H1 (cell line): ENCODE results near the gene CHRNG. TPM values are rescaled to one million over a fixed set of nuclear protein-coding genes. Genes with fewer than 3 reads are reported as not detected.

Experiments
- CTCF ChIA-PET: fragments of 300-600 bp; sonication (Branson Sonifier 250); formaldehyde crosslinking; loops from one replicate; lab custom pipeline; 2021; ENCODE audit not compliant: partially characterized antibody; lab: Charles Lee
- POLR2A ChIA-PET: fragments of 300-600 bp; sonication (Branson Sonifier 250); formaldehyde crosslinking; loops from one replicate; lab custom pipeline; 2021; ENCODE audit warnings: inconsistent platforms; ENCODE audit not compliant: partially characterized antibody; lab: Charles Lee
- DNase-seq, 2 experiments: peaks; one replicate each; pipeline versions ENCODE4 v3.0.0 to v3.0.0-alpha.2; 2010 to 2022; ENCODE audit warnings: low spot score in 2 of 2, low read depth in 1 of 2, mixed read lengths in 1 of 2
- FAIRE-seq: peaks from 2 replicates; lab custom pipeline; 2011; peaks lifted over from hg19 to GRCh38; lab: Jason Lieb, UNC
- H2AFZ ChIP-seq: 2 replicates; pipeline ENCODE4 v1.8.1; 2012; ENCODE audit warnings: low read length, inconsistent platforms
- H2AK5ac ChIP-seq: 2 replicates; pipeline ENCODE4 v1.6.1; 2013; ENCODE audit warnings: low read depth, low read length
- H2BK120ac ChIP-seq: replicated peaks from 2 replicates; pipeline ENCODE3; 2013; ENCODE audit warnings: low read depth, low read length, inconsistent platforms
- H2BK12ac ChIP-seq: 2 replicates; pipeline ENCODE4 v1.6.1; 2013; ENCODE audit warnings: low read depth, low read length
- H2BK15ac ChIP-seq: 2 replicates; pipeline ENCODE4 v1.6.1; 2013; ENCODE audit warnings: low read length
- H2BK20ac ChIP-seq: 2 replicates; pipeline ENCODE4 v1.6.1; 2013; ENCODE audit warnings: low read length
- H2BK5ac ChIP-seq: 2 replicates; pipeline ENCODE4 v1.6.1; 2013; ENCODE audit warnings: low read depth, low read length
- H3K14ac ChIP-seq: 2 replicates; pipeline ENCODE4 v1.6.1; 2013; ENCODE audit warnings: inconsistent platforms; ENCODE audit not compliant: insufficient read length
- H3K18ac ChIP-seq: 2 replicates; pipeline ENCODE4 v1.6.1; 2013; ENCODE audit warnings: low read length; ENCODE audit errors: extremely low read depth
- H3K23ac ChIP-seq: 2 replicates; pipeline ENCODE4 v1.6.1; 2013; ENCODE audit warnings: inconsistent platforms; ENCODE audit not compliant: insufficient read length
- H3K23me2 ChIP-seq: 2 replicates; pipeline ENCODE4 v1.6.1; 2013; ENCODE audit warnings: low read depth, low read length
- H3K27ac ChIP-seq: 2 replicates; pipeline ENCODE4 v1.6.1; 2011; ENCODE audit warnings: low read depth, low read length, inconsistent platforms
- H3K27me3 ChIP-seq, 4 experiments: replicated peaks in 1 of 4; 1 replicate in 1 of 4; 2 replicates in 3 of 4; pipeline versions ENCODE4 v1.6.1 to v1.8.1; 2011 to 2013; ENCODE audit warnings: low read length in 3 of 4, mild to moderate bottlenecking in 3 of 4, inconsistent platforms in 2 of 4, mixed read lengths in 2 of 4, moderate library complexity in 1 of 4; ENCODE audit not compliant: control insufficient read depth in 3 of 4, insufficient read depth in 3 of 4; ENCODE audit errors: extremely low read depth in 1 of 4
- H3K36me3 ChIP-seq, 4 experiments: 2 replicates each; pipeline versions ENCODE4 v1.6.1 to v1.8.1; 2011 to 2013; ENCODE audit warnings: mild to moderate bottlenecking in 4 of 4, low read length in 3 of 4, moderate library complexity in 2 of 4, control low read depth in 1 of 4, inconsistent platforms in 1 of 4; ENCODE audit not compliant: insufficient read depth in 4 of 4, control insufficient read depth in 2 of 4
- H3K4ac ChIP-seq: replicated peaks from 2 replicates; pipeline ENCODE3; 2013; ENCODE audit warnings: low read length, low read depth, mixed read lengths, inconsistent platforms; ENCODE audit not compliant: insufficient read length
- H3K4me1 ChIP-seq, 4 experiments: replicated peaks in 1 of 4; 1 replicate in 1 of 4; 2 replicates in 3 of 4; pipeline versions ENCODE4 v1.6.1 to v1.8.1; 2011 to 2013; ENCODE audit warnings: low read length in 3 of 4, inconsistent platforms in 2 of 4, mixed read lengths in 1 of 4; ENCODE audit not compliant: insufficient read depth in 4 of 4, control insufficient read depth in 3 of 4
- H3K4me2 ChIP-seq, 2 experiments: 2 replicates each; pipeline versions ENCODE4 v1.6.1 to v1.8.1; 2011 to 2013; ENCODE audit warnings: low read depth in 2 of 2, low read length in 2 of 2, control low read depth in 1 of 2, inconsistent platforms in 1 of 2, mild to moderate bottlenecking in 1 of 2; ENCODE audit not compliant: insufficient read depth in 1 of 2
- H3K4me3 ChIP-seq, 4 experiments: fragments of 200-600, 300-600 bp in 1 of 4; sonication (generic), shearing (Covaris generic), sonication (Bioruptor Twin) in 1 of 4; 2 replicates each; pipeline versions ENCODE4 v1.5.1 to v1.8.1; 2011 to 2016; ENCODE audit warnings: low read length in 4 of 4, low read depth in 3 of 4, control low read depth in 2 of 4, inconsistent platforms in 2 of 4, mild to moderate bottlenecking in 2 of 4, mixed read lengths in 1 of 4, moderate library complexity in 1 of 4; ENCODE audit not compliant: insufficient read depth in 2 of 4; ENCODE audit errors: extremely low read depth in 1 of 4
- H3K56ac ChIP-seq: replicated peaks from 2 replicates; pipeline ENCODE3; 2013; ENCODE audit warnings: low read depth, mild to moderate bottlenecking, mixed read lengths, low read length, inconsistent platforms; ENCODE audit not compliant: insufficient read length
- H3K79me1 ChIP-seq: 2 replicates; pipeline ENCODE4 v1.6.1; 2013; ENCODE audit warnings: low read depth, low read length, control low read depth
- H3K79me2 ChIP-seq, 2 experiments: 2 replicates each; pipeline versions ENCODE4 v1.6.1 to v1.8.1; 2012 to 2013; ENCODE audit warnings: low read length in 2 of 2, mild to moderate bottlenecking in 2 of 2, inconsistent platforms in 1 of 2; ENCODE audit not compliant: insufficient read depth in 2 of 2, control insufficient read depth in 1 of 2
- H3K9ac ChIP-seq, 4 experiments: replicated peaks in 1 of 4; 1 replicate in 1 of 4; 2 replicates in 3 of 4; pipeline versions ENCODE4 v1.6.1 to v1.8.1; 2011 to 2013; ENCODE audit warnings: low read depth in 3 of 4, low read length in 3 of 4, control low read depth in 2 of 4, mild to moderate bottlenecking in 2 of 4, moderate library complexity in 2 of 4, inconsistent platforms in 1 of 4; ENCODE audit errors: extremely low read depth in 1 of 4
- H3K9me3 ChIP-seq, 2 experiments: 2 replicates each; pipeline versions ENCODE4 v1.6.1 to v1.8.1; 2012 to 2013; ENCODE audit warnings: mild to moderate bottlenecking in 2 of 2, moderate library complexity in 2 of 2, control low read depth in 1 of 2, inconsistent platforms in 1 of 2, low read depth in 1 of 2, low read length in 1 of 2, mixed read lengths in 1 of 2; ENCODE audit not compliant: insufficient read depth in 2 of 2
- H4K20me1 ChIP-seq, 2 experiments: replicated peaks in 1 of 2; 2 replicates each; pipeline versions ENCODE3 to v1.8.1; 2011 to 2013; ENCODE audit warnings: inconsistent platforms in 2 of 2, low read length in 2 of 2, mild to moderate bottlenecking in 1 of 2; ENCODE audit not compliant: insufficient read depth in 2 of 2, control insufficient read depth in 1 of 2
- H4K5ac ChIP-seq: 2 replicates; pipeline ENCODE4 v1.6.1; 2013; ENCODE audit warnings: low read length, low read depth, mixed read lengths, inconsistent platforms; ENCODE audit not compliant: insufficient read length
- H4K8ac ChIP-seq: 2 replicates; pipeline ENCODE4 v1.8.0; 2013; ENCODE audit warnings: mild to moderate bottlenecking, moderate library complexity, low read length, inconsistent platforms; ENCODE audit not compliant: insufficient read depth; ENCODE audit errors: extremely low read depth
- H4K91ac ChIP-seq: replicated peaks from 2 replicates; pipeline ENCODE3; 2013; ENCODE audit warnings: low read length, mixed read lengths, inconsistent platforms; ENCODE audit not compliant: insufficient read length
- CEBPB ChIP-seq: IDR thresholded peaks from 2 replicates; pipeline ENCODE4 v1.6.1; 2012; ENCODE audit warnings: low read depth, low read length
- E2F6 ChIP-seq: IDR thresholded peaks from 2 replicates; pipeline ENCODE4 v1.6.1; 2012; ENCODE audit warnings: inconsistent platforms
- EGR1 ChIP-seq: IDR thresholded peaks from 2 replicates; pipeline ENCODE4 v1.6.1; 2011; ENCODE audit warnings: low read depth, low read length, borderline replicate concordance
- EZH2 ChIP-seq: fragments of 200-600 bp; sonication (generic); IDR thresholded peaks from 2 replicates; pipeline ENCODE4 v1.7.1; 2012; ENCODE audit warnings: low read depth, mild to moderate bottlenecking, moderate library complexity, low read length, inconsistent platforms; ENCODE audit not compliant: severe bottlenecking
- GTF2F1 ChIP-seq: IDR thresholded peaks from 2 replicates; pipeline ENCODE4 v1.6.1; 2012; ENCODE audit warnings: low read depth, low read length, improper control_type of control experiment, borderline replicate concordance
- NANOG ChIP-seq: IDR thresholded peaks from 2 replicates; pipeline ENCODE4 v1.6.1; 2011; ENCODE audit warnings: low read length, low read depth, mild to moderate bottlenecking, inconsistent platforms; ENCODE audit not compliant: insufficient read depth, poor library complexity, severe bottlenecking
- NRF1 ChIP-seq: IDR thresholded peaks from 2 replicates; pipeline ENCODE4 v1.6.1; 2011; ENCODE audit warnings: mild to moderate bottlenecking, low read depth, low read length, improper control_type of control experiment
- POLR2AphosphoS5 ChIP-seq: IDR thresholded peaks from 2 replicates; pipeline ENCODE4 v1.6.1; 2011; ENCODE audit warnings: low read depth, low read length
- RAD21 ChIP-seq, 2 experiments: IDR thresholded peaks in 1 of 2; conservative IDR thresholded peaks in 1 of 2; 2 replicates each; pipeline ENCODE4 v1.6.1; 2011; ENCODE audit warnings: low read depth in 2 of 2, low read length in 2 of 2, improper control_type of control experiment in 1 of 2, inconsistent platforms in 1 of 2, mild to moderate bottlenecking in 1 of 2, moderate library complexity in 1 of 2
- SP1 ChIP-seq: IDR thresholded peaks from 2 replicates; pipeline ENCODE4 v1.6.1; 2011; ENCODE audit warnings: low read depth, low read length
- WGBS, 2 experiments: shearing (Covaris generic) in 1 of 2; methylation state at CpG; one replicate each; pipeline versions ENCODE4 v1.1.6 to v1.1.7; 2013 to 2015; ENCODE audit warnings: low lambda C conversion rate in 2 of 2, mixed read lengths in 2 of 2, inconsistent platforms in 1 of 2, low coverage in 1 of 2, missing lambda C conversion rate in 1 of 2; ENCODE audit not compliant: insufficient replicate concordance in 2 of 2, insufficient coverage in 1 of 2, insufficient read length in 1 of 2; ENCODE audit errors: extremely low coverage in 1 of 2, missing lambda C conversion rate in 1 of 2; 5-methylcytosine and 5-hydroxymethylcytosine counted together
- polyA plus RNA-seq, 7 experiments: library from polyadenylated mRNA; depleted of rRNA in 3 of 7; stranded (reverse) in 5 of 7; unstranded in 2 of 7; fragments of >200 nt in 5 of 7; fragments of 200-250 nt in 2 of 7; gene quantifications; 1 replicate in 5 of 7; 2 replicates in 1 of 7; 4 replicates in 1 of 7; pipeline versions ENCODE4 v1.2.1 to v1.2.3, GENCODE V29; 2011 to 2013; ENCODE audit warnings: missing spikeins in 2 of 7, mixed read lengths in 2 of 7
- total RNA-seq: library from RNA; stranded (reverse); fragmentation: NEBNext Ultra II Directional; extraction: Animal tissue kit (Norgen Biotek cat#: 25700); gene quantifications from 2 replicates; pipeline ENCODE4 v1.2.1, GENCODE V29; 2021

The CHRNG gene
- total and polyA plus RNA-seq, 2 of the 8 experiments (the other 6 are each of a cell fraction or from before 2014, with no cell fraction given): 0.05 TPM; not detected in 1

- no peak overlapping the region for H3K56ac ChIP-seq
- no peak for TF ChIP-seq CEBPB
- TF ChIP-seq GTF2F1: no peak
- no peak for TF ChIP-seq SP1
- no peak for TF ChIP-seq POLR2AphosphoS5
- no peak for TF ChIP-seq EZH2
- no peak for TF ChIP-seq RAD21 (IDR thresholded peaks at IDR 0.05 in 1 of 2, conservative IDR thresholded peaks at IDR 0.05 in 1 of 2; ENCODE audit: low read depth in 2 of 2, low read length in 2 of 2)
- no peak for TF ChIP-seq NANOG
- TF ChIP-seq E2F6: no peak
- no peak for TF ChIP-seq NRF1
- no peak for TF ChIP-seq EGR1
- no peak overlapping the region for H3K9ac ChIP-seq
- no peaks in the 10 kb centered on the region for H3K9me3 ChIP-seq
- H4K8ac ChIP-seq: no peak overlapping the region; the same call in 1 of the 2 replicates
- no peak overlapping the region for H2AK5ac ChIP-seq
- peaks cover 1% of the 10 kb centered on the region; the same call in 1 of the 2 replicates for H3K23me2 ChIP-seq
- peaks cover 0 to 6% (median 2%) of the 10 kb centered on the region in 4 experiments; a peak in 3 of 7 replicates for H3K27me3 ChIP-seq
- no peak overlapping the region for H3K23ac ChIP-seq
- CTCF ChIA-PET: interaction anchor here (0.6 to 2.4 kb wide), 19 partner anchors 9 to 158 kb away, joined by 3 to 7 read pairs (median 4); no protein-coding TSS in a partner anchor
- H3K79me1 ChIP-seq: no peaks in the 10 kb centered on the region
- H4K5ac ChIP-seq: no peak overlapping the region
- no peak overlapping the region for H3K27ac ChIP-seq
- H2BK120ac ChIP-seq: no peak overlapping the region
- no peak overlapping the region for H2BK20ac ChIP-seq
- FAIRE-seq (no peak), DNase-seq (no peak)
- no peaks in the 10 kb centered on the region for H3K79me2 ChIP-seq
- peaks cover 0 to 1% of the 10 kb centered on the region in 2 experiments for H4K20me1 ChIP-seq
- no peak overlapping the region for H3K4ac ChIP-seq
- H2AFZ ChIP-seq: no peak overlapping the region
- H2BK5ac ChIP-seq: no peak overlapping the region
- no peak overlapping the region for H4K91ac ChIP-seq
- POLR2A ChIA-PET: interaction anchor here (0.8 to 0.9 kb wide), 2 partner anchors 13 to 38 kb away, joined by 3 read pairs; no protein-coding TSS in a partner anchor
- no peak overlapping the region for H3K18ac ChIP-seq
- H3K4me2 ChIP-seq: no peak overlapping the region
- H3K14ac ChIP-seq: no peak overlapping the region
- peaks cover 0 to 26% (median 10%) of the 10 kb centered on the region in 4 experiments; a peak in 5 of 7 replicates for H3K4me1 ChIP-seq
- no peak overlapping the region for H3K4me3 ChIP-seq
- no peak overlapping the region for H2BK12ac ChIP-seq
- H2BK15ac ChIP-seq: no peak overlapping the region
- 79% methylated on average over 9 of the region's 10 CpGs; no CpG with 5 or more reads in 1 of the 2 experiments for WGBS, 2 experiments
- no peaks in the 10 kb centered on the region for H3K36me3 ChIP-seq
Observed at GRCh38 chr2:232493701-232494474, 45.6 kb upstream of the CHRNG start.
